HG02623 (cell line): Measurements from ENCODE around the gene CARMIL1.
"Not testable (repeated sequence)": the region's sequence is repeated elsewhere in the genome, so short reads cannot be mapped to it uniquely, and the experiment has no call there.

ENCODE experiments used
- ATAC-seq: cut with Tn5 transposase; IDR thresholded peaks from one replicate; pipeline ENCODE4 v1.9.1; 2021; ENCODE audit warnings: moderate library complexity; ENCODE audit not compliant: unreplicated experiment

Gene CARMIL1

GRCh38 chr6:25435416-25435985 is 156.3 kb downstream of the CARMIL1 start:
- ATAC-seq, result no peak

GRCh38 chr6:25436760-25437159 is 157.6 kb downstream of the CARMIL1 start:
- ATAC-seq, result no peak

- ATAC-seq, result no peak
Measured at GRCh38 chr6:25439368-25439767, 160.2 kb downstream of the CARMIL1 start.

- no peak for ATAC-seq
Measured at GRCh38 chr6:25441663-25442270, 162.6 kb downstream of the CARMIL1 start.

- ATAC-seq, result no peak
Measured at GRCh38 chr6:25442898-25443297, 163.7 kb downstream of the CARMIL1 start.

GRCh38 chr6:25444521-25444920 is 165.3 kb downstream of the CARMIL1 start:
- ATAC-seq, result not testable (repeated sequence)

GRCh38 chr6:25446830-25447569 is 167.8 kb downstream of the CARMIL1 start:
- ATAC-seq, result no peak

GRCh38 chr6:25447570-25447929 is 168.4 kb downstream of the CARMIL1 start:
- ATAC-seq, result no peak

GRCh38 chr6:25448965-25449538 is 169.9 kb downstream of the CARMIL1 start:
- no peak for ATAC-seq

GRCh38 chr6:25449774-25450173 is 170.6 kb downstream of the CARMIL1 start:
- no peak for ATAC-seq

GRCh38 chr6:25450469-25451198 is 171.5 kb downstream of the CARMIL1 start:
- ATAC-seq, result no peak

- no peak for ATAC-seq
Measured at GRCh38 chr6:25452031-25452430, 172.9 kb downstream of the CARMIL1 start.

GRCh38 chr6:25453288-25453687 is 174.1 kb downstream of the CARMIL1 start:
- no peak for ATAC-seq

GRCh38 chr6:25454136-25454535 is 175.0 kb downstream of the CARMIL1 start:
- ATAC-seq, result no peak

GRCh38 chr6:25456249-25457040 is 177.3 kb downstream of the CARMIL1 start:
- ATAC-seq, result no peak

GRCh38 chr6:25457516-25457915 is 178.3 kb downstream of the CARMIL1 start:
- no peak for ATAC-seq

GRCh38 chr6:25458485-25458884 is 179.3 kb downstream of the CARMIL1 start:
- no peak for ATAC-seq

- no peak for ATAC-seq
Measured at GRCh38 chr6:25462235-25462897, 183.2 kb downstream of the CARMIL1 start.

- no peak for ATAC-seq
Measured at GRCh38 chr6:25463441-25463840, 184.3 kb downstream of the CARMIL1 start.

- no peak for ATAC-seq
Measured at GRCh38 chr6:25464225-25464624, 185.1 kb downstream of the CARMIL1 start.
